ENCODE data around the gene S100PBP.

Gene S100PBP

GRCh38 chr1:32817159-32817814 is at the start of gene S100PBP, which contains the start of gene YARS1:
S100PBP (plus strand) TSS chr1:32817653; CDS start chr1:32826100, 8,447 bp downstream.
YARS1 (minus strand) TSS chr1:32817358; CDS start chr1:32817244, 114 bp downstream.
- 0 out of 2 replicates have a peak, but pooled peaks cover 10% of the 10 kb centered on the region for H3F3A ChIP-seq (ENCODE audit: low read depth)
- TF ChIP-seq, protein P1, sequence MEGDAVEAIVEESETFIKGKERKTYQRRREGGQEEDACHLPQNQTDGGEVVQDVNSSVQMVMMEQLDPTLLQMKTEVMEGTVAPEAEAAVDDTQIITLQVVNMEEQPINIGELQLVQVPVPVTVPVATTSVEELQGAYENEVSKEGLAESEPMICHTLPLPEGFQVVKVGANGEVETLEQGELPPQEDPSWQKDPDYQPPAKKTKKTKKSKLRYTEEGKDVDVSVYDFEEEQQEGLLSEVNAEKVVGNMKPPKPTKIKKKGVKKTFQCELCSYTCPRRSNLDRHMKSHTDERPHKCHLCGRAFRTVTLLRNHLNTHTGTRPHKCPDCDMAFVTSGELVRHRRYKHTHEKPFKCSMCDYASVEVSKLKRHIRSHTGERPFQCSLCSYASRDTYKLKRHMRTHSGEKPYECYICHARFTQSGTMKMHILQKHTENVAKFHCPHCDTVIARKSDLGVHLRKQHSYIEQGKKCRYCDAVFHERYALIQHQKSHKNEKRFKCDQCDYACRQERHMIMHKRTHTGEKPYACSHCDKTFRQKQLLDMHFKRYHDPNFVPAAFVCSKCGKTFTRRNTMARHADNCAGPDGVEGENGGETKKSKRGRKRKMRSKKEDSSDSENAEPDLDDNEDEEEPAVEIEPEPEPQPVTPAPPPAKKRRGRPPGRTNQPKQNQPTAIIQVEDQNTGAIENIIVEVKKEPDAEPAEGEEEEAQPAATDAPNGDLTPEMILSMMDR (conservative IDR thresholded peaks at IDR 0.05; ENCODE audit: low read length) = no peak
- no peak for TF ChIP-seq EZH2phosphoT487 (IDR thresholded peaks at IDR 0.05; ENCODE audit: borderline replicate concordance)

GRCh38 chr1:32768110-32768850 is 49.2 kb upstream of the S100PBP start:
- Histone ChIP-seq H3K27me3 (ENCODE audit: insufficient read depth, low read length, poor library complexity, severe bottlenecking) (no peaks in the 10 kb centered on the region), H3F3A (ENCODE audit: low read depth) (no peaks in the 10 kb centered on the region), H3K4me3 (ENCODE audit: low read length, poor library complexity, severe bottlenecking) (no peak overlapping the region), H4K20me1 (ENCODE audit: insufficient read depth, low read length, poor library complexity, severe bottlenecking) (no peaks in the 10 kb centered on the region), H3K9me3 (ENCODE audit: insufficient read depth, low read depth, low read length) (no peaks in the 10 kb centered on the region), H3K4me2 (ENCODE audit: low read depth, low read length, poor library complexity, severe bottlenecking) (no peak overlapping the region), H3K36me3 (ENCODE audit: insufficient read depth, low read length) (peaks cover 2% of the 10 kb centered on the region; the same call in 1 of the 2 replicates), H3K4me1 (ENCODE audit: insufficient read depth, low read length, poor library complexity, severe bottlenecking) (no peaks in the 10 kb centered on the region), H2AFZ (ENCODE audit: low read length) (no peak overlapping the region), H3K9ac (ENCODE audit: low read depth, low read length, poor library complexity, severe bottlenecking) (no peak overlapping the region), H3K9me2 (replicated peaks; ENCODE audit: low read depth, low read length) (no peaks in the 10 kb centered on the region), H3K79me2 (ENCODE audit: insufficient read depth, low read length) (no peaks in the 10 kb centered on the region)
- TF ChIP-seq EZH2phosphoT487 (IDR thresholded peaks at IDR 0.05; ENCODE audit: borderline replicate concordance) = no peak
- TF ChIP-seq, protein P1 (conservative IDR thresholded peaks at IDR 0.05; ENCODE audit: low read length) = no peak

More at GRCh38 chr1:32817159-32817814, at the start of gene S100PBP, which contains the start of gene YARS1:
- Histone ChIP-seq H3K9me3 (ENCODE audit: insufficient read depth, low read depth, low read length) (no peaks in the 10 kb centered on the region), H3K4me1 (ENCODE audit: insufficient read depth, low read length, poor library complexity, severe bottlenecking) (peaks cover 62% of the 10 kb centered on the region), H3K27me3 (ENCODE audit: insufficient read depth, low read length, poor library complexity, severe bottlenecking) (peaks cover 5% of the 10 kb centered on the region), H3K4me2 (ENCODE audit: low read depth, low read length, poor library complexity, severe bottlenecking) (peak within 1 kb of the TSS; percentile 98), H3K9ac (ENCODE audit: low read depth, low read length, poor library complexity, severe bottlenecking) (peak within 1 kb of the TSS; percentile 100), H4K20me1 (ENCODE audit: insufficient read depth, low read length, poor library complexity, severe bottlenecking) (peaks cover 61% of the 10 kb centered on the region), H2AFZ (ENCODE audit: low read length) (peak within 1 kb of the TSS; percentile 69), H3K9me2 (replicated peaks; ENCODE audit: low read depth, low read length) (no peaks in the 10 kb centered on the region), H3K79me2 (ENCODE audit: insufficient read depth, low read length) (peaks cover 94% of the 10 kb centered on the region), H3K4me3 (ENCODE audit: low read length, poor library complexity, severe bottlenecking) (peak within 1 kb of the TSS; percentile 100), H3K36me3 (ENCODE audit: insufficient read depth, low read length) (no peaks in the 10 kb centered on the region)

GRCh38 chr1:32769524-32770220 is 47.8 kb upstream of the S100PBP start:
- no peak overlapping the region for H2AFZ ChIP-seq (ENCODE audit: low read length)
- no peaks in the 10 kb centered on the region for H3K79me2 ChIP-seq (ENCODE audit: insufficient read depth, low read length)
- H3K9ac ChIP-seq (ENCODE audit: low read depth, low read length, poor library complexity, severe bottlenecking) = no peak overlapping the region
- no peaks in the 10 kb centered on the region for H3F3A ChIP-seq (ENCODE audit: low read depth)
- H3K9me2 ChIP-seq (replicated peaks; ENCODE audit: low read depth, low read length) = no peaks in the 10 kb centered on the region
- H3K4me2 ChIP-seq (ENCODE audit: low read depth, low read length, poor library complexity, severe bottlenecking) = no peak overlapping the region
- no peaks in the 10 kb centered on the region for H3K27me3 ChIP-seq (ENCODE audit: insufficient read depth, low read length, poor library complexity, severe bottlenecking)
- H3K4me1 ChIP-seq (ENCODE audit: insufficient read depth, low read length, poor library complexity, severe bottlenecking) = no peaks in the 10 kb centered on the region
- H3K9me3 ChIP-seq (ENCODE audit: insufficient read depth, low read depth, low read length) = no peaks in the 10 kb centered on the region
- H3K4me3 ChIP-seq (ENCODE audit: low read length, poor library complexity, severe bottlenecking) = no peak overlapping the region
- no peaks in the 10 kb centered on the region for H4K20me1 ChIP-seq (ENCODE audit: insufficient read depth, low read length, poor library complexity, severe bottlenecking)
- TF ChIP-seq, protein P1 (conservative IDR thresholded peaks at IDR 0.05; ENCODE audit: low read length) = no peak
- no peak for TF ChIP-seq EZH2phosphoT487 (IDR thresholded peaks at IDR 0.05; ENCODE audit: borderline replicate concordance)
- peaks cover 14% of the 10 kb centered on the region; the same call in 1 of the 2 replicates for H3K36me3 ChIP-seq (ENCODE audit: insufficient read depth, low read length)

Measured in Loucy (cell line).